GM18505 (cell line): ENCODE results near the gene CCDC200.
"Not testable (repeated sequence)": the region's sequence is repeated elsewhere in the genome, so short reads cannot be mapped to it uniquely, and the experiment has no call there.

Source experiments
- ATAC-seq: cut with Tn5 transposase; IDR thresholded peaks from one replicate; pipeline ENCODE4 v1.9.1; 2021; ENCODE audit not compliant: unreplicated experiment
- POLR2A ChIP-seq: IDR thresholded peaks from 4 replicates; pipeline ENCODE4 v1.6.1; 2011; ENCODE audit warnings: borderline replicate concordance; ENCODE audit not compliant: insufficient read depth, insufficient read length; ENCODE audit errors: extremely low read depth

The CCDC200 gene

DNA sequence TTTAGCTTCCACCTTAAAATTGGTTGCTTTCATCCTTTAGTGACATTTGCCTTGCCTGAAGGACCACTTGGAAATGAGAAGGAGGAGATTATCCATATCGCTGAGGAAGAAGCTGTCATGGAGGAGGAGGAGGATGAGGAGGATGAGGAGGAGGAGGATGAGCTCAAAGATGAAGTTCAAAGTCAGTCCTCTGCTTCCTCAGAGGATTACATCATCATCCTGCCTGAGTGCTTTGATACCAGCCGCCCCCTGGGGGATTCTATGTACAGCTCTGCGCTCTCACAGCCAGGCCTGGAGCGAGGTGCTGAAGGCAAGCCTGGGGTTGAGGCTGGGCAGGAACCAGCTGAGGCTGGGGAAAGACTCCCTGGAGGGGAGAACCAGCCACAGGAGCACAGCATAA lies 28.3 kb downstream of the CCDC200 start:
- TF ChIP-seq POLR2A: no peak
- no peak for ATAC-seq

DNA sequence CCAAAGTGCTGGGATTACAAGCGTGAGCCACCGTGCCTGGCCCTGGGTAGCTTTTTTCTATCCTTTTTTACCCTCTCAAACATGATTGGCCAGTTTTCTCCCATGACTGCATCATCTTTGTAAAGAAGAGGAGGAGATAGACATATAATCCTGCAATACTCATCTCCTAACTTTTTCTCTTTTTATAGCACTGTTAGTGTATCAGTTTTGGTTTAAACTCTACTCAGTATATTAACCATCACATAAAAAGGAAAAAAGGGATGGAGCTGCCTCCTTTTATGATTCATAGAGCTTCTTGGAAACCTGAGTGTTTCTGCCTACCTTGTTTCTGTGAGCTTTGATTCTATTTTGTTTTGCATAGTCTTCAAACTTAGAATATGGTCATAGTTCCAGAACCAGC lies 28.8 kb downstream of the CCDC200 start:
- no peak for TF ChIP-seq POLR2A
- no peak for ATAC-seq

DNA sequence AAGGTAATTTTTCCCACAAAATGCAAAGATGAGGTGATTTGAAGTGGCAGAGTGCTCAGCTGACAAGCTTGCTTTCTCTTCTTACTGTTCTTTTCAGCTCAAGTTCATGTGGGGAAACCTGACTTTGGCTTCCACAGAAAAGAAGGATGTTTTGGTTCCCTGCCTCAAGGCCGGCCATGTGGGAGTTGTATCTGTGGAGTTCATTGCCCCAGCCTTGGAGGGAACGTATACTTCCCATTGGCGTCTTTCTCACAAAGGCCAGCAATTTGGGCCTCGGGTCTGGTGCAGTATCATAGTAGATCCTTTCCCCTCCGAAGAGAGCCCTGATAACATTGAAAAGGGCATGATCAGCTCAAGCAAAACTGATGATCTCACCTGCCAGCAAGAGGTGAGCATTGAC lies 35.2 kb downstream of the CCDC200 start:
- ATAC-seq: no peak
- no peak for TF ChIP-seq POLR2A

DNA sequence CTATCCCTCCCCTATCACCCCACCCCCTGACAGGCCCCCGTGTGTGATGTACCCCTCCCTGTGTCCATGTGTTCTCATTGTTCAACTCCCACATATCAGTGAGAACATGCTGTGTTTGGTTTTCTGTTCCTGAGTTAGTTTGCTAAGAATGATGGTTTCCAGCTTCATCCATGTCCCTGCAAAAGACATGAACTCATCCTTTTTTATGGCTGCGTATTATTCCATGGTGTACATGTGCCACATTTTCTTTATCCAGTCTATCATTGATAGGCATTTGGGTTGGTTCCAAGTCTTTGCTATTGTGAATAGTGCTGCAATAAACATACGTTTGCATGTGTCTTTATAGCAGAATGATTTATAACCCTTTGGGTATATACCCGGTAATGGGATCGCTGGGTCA lies 41.8 kb downstream of the CCDC200 start:
- ATAC-seq: not testable (repeated sequence)

DNA sequence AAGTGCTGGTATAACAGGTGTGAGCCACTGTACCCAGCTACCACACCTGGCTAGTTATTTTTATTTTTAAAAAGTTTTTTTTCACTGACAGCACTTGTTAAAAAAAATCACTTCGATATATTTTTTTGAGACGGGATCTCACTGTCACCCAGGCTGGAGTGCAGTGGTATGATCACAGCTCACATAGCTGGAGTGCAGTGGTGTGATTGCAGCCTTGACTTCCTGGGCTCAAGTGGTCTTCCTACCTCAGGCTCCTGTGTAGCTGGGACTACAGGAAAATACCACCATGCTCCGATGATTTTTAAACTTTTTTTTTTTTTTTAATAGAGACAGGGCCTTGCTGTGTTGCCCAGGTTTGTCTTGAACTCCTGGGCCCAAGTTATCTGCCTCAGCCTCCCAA lies 44.5 kb downstream of the CCDC200 start:
- ATAC-seq: no peak
- TF ChIP-seq POLR2A: no peak

DNA sequence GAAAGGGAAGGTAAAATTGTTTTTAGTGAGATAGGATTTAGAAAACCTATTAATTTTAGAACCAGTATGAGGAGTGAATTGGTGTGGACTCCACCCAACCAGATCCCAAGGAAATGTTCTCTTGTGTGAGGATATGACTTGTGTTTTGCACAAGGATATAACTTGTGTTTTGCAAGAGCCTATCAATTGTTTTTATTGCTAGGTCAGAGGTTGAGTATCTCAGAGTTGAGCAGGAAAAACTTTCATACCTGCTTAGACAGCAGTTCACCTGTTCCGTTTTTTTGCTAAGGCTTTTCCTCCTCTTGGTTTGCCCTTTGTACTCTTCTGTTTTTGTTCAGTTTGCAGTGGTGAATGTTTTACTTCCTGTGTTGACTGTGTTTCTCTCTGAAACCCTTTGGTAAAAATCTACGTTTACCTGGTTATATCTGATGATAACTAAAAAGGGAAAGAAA lies 52.3 kb downstream of the CCDC200 start:
- ATAC-seq: no peak
- TF ChIP-seq POLR2A: no peak

DNA sequence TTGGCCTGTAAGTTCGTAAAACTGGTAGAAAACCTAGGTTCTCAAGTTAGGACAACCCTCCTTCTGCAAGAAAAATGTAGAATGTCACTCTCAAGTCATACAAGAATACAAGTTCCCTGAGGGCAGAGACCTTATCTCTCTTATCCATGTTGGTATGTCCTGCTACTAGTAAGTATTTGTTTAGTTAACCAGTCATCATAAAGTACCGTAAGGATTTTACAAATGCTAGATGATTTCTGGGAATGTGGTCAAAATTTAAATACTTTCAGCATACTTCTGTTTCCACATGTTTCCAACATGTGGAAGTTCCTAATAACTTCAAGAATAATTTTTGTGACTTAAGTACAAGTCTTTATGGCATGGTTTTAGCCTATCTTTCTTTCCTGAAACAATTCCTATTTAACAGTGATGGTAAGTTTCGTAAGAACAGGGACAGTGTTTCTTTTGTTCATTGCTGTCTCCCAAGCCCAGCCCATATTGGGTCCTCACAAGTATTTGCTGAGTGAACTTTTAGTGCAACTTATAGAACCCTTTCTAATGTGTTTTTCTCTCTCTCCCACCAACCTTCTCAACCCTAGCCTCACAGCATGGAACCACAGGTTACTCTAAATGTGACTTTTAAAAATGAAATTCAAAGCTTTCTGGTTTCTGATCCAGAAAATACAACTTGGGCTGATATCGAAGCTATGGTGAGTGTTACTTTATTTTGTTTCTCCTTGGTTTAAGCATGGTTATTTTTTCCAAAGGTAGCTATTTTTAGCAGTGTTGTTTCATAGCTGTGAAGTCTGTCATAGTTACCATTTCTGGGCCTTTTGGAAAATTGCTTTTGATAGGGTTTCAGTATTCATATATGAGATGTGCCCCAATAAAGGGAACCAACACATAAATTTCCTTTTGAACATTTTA lies 53.0 kb downstream of the CCDC200 start:
- TF ChIP-seq POLR2A: no peak
- ATAC-seq: no peak

DNA sequence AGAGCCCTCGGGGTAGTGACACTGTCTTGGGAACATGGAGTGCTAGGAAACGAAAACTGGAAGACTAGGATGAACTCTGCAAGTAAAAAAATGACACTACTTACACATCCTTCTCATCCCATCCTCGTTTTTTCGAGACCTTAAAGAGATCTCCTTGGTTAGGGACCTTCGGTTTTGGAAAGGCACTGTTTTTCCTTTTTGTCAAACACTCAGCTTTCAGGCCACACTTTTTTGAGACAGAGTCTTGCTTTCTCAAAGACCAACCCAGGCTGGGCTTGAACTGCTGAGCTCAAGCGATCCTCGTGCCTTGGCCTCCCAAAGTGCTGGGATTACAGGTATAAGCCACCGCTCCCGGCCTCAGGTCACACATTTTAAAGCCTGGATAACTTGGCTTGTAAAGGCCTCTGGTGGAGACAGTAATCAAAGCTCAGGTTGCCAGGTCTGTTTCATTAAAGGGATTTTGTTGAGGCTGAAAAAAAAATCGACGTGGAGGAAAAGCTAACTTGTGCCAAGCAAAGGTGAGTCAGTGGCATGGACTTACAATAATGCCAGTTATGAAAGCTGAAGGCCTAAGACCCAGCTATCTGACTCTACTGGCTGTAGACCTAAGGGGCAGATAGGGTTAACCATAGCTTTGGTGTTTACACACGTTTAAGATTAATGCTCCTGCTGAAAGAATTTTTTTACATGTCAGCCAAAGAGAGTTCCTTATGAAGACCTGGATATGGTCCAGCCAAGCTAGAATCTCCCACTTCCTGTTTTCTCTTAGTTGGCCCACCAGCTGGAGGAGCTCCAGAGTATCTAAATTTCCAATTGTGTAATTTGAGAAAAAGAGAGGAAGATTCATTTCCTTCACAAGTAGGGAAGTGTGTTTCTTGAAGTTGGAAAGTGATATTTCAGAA lies 56.6 kb downstream of the CCDC200 start:
- TF ChIP-seq POLR2A: no peak
- no peak for ATAC-seq
